ENCODE data around the gene FGFRL1. TPM values are rescaled to one million over a fixed set of nuclear protein-coding genes. Genes with fewer than 3 reads are reported as not detected.

The FGFRL1 gene
- total RNA-seq, 4 donors from 2014 or later, result 59.0 to 93.9 (median 77.2) TPM

GRCh38 chr4:1039493-1040343 is 28.3 kb downstream of the FGFRL1 start:
- H3K4me1 ChIP-seq, result peaks cover 70 to 97% of the 10 kb centered on the region in 2 donors
- TF ChIP-seq POLR2A (IDR thresholded peaks at IDR 0.05) (peak in 1 of 2 donors; percentile 52), CTCF (IDR thresholded peaks at IDR 0.05) (no peak)
- 26 to 28% methylated on average over 14 to 16 of the region's 20 CpGs for WGBS, 2 donors
- peak overlapping the region; percentile 86 to 99 (median 96) for H3K27ac ChIP-seq
- intact Hi-C loops (cut with DNase I), result no loop called here
- peak; percentile 96 to 97 for DNase-seq
- no peaks in the 10 kb centered on the region for H3K9me3 ChIP-seq
- H3K36me3 ChIP-seq, result no peaks in the 10 kb centered on the region
- H3K4me3 ChIP-seq (replicated peaks in 1 of 3), result no peak overlapping the region
- H3K27me3 ChIP-seq, result no peaks in the 10 kb centered on the region

DNA sequence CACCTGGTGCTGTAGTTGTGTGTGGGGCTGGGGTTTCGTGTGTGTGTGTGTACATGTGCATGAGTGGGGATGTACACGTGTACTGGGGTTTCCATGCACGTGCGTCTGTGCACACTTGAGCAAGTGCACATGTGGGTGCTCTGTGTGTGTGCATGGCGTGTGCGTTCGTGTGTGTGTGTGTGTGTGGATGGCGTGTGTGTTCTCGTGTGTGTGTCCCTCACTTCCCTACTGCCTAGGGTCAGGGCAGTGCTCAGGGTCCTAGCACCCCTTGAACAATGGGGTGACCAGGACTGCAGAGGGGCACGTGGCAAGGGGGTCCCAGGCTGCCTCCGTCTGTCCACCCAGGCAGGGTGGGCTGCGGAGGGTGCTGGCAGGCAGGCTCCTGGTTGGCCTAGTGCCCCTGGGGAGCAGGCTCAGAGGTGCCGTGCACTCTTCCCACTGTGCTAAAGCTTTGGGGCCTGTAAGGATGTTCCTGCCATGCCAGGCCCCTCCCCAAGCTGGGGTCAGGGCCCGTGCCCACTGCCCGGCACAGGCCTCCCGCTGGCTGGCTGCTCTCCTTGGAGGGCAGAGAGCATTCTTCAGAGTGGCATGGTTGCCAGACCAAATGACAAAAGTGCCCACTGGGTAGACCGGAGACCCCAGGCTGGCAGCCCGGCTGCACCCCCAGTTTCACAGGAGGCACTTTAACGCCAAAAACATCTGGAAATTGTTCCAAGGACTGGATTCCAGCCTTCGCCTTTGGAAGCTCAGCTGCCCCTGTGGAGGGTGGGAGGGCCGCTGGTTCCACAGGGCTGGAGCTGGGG is 29.1 kb downstream of the FGFRL1 start:
- peaks cover 69 to 93% of the 10 kb centered on the region in 2 donors for H3K4me1 ChIP-seq
- 62 to 66% methylated on average over 7 to 11 of the region's 21 CpGs for WGBS, 2 donors
- H3K27me3 ChIP-seq, result no peaks in the 10 kb centered on the region
- peak overlapping the region; percentile 86 to 99 (median 96) for H3K27ac ChIP-seq
- H3K36me3 ChIP-seq, result no peaks in the 10 kb centered on the region
- no peak overlapping the region for H3K4me3 ChIP-seq (replicated peaks in 1 of 3)
- H3K9me3 ChIP-seq, result no peaks in the 10 kb centered on the region
- TF ChIP-seq CTCF (IDR thresholded peaks at IDR 0.05), result no peak
- no peak for TF ChIP-seq POLR2A (IDR thresholded peaks at IDR 0.05)
- intact Hi-C loops (cut with DNase I), result no loop called here
- no peak for DNase-seq

- no peak for TF ChIP-seq CTCF (IDR thresholded peaks at IDR 0.05)
- no peak for TF ChIP-seq POLR2A (IDR thresholded peaks at IDR 0.05)
- H3K4me1 ChIP-seq, result peaks cover 61 to 85% of the 10 kb centered on the region in 2 donors
- no peaks in the 10 kb centered on the region for H3K27me3 ChIP-seq
- no peak overlapping the region for H3K4me3 ChIP-seq (replicated peaks in 1 of 3)
- H3K36me3 ChIP-seq, result no peaks in the 10 kb centered on the region
- 11 to 18% methylated on average over 14 to 33 of the region's 36 CpGs for WGBS, 2 donors
- H3K27ac ChIP-seq, result peak overlapping the region; percentile 86 to 99 (median 96)
- peak; percentile 95 to 96 for DNase-seq
- intact Hi-C loops (cut with DNase I), result no loop called here
- H3K9me3 ChIP-seq, result no peaks in the 10 kb centered on the region
These were observed 29.9 kb downstream of the FGFRL1 start for GRCh38 chr4:1041147-1041935.

DNA sequence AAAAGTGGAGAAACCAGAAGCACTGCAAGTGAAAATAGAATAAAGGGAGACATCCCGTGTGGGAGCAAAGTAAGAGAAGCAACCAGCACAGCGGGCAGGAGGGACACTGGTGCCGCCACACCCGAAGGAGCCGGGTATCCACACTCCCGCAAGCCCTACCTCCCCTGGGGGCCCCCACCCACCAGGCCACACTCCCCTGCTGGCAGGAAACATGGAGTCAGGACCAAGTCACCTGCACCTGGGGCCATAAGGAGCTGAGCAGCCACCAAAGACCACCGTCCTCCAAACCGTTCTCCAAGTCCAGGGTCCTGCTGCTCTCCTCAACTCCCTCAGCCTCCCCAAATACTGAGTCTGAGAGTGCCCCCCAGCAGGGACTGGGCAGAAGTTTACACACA is 30.5 kb downstream of the FGFRL1 start:
- no peak for TF ChIP-seq CTCF (IDR thresholded peaks at IDR 0.05)
- TF ChIP-seq POLR2A (IDR thresholded peaks at IDR 0.05), result peak in 1 of 2 donors; percentile 19
- WGBS, 2 donors, result 20 to 27% methylated on average over 8 of the region's 8 CpGs
- DNase-seq, result no peak
- Histone ChIP-seq H3K4me3 (replicated peaks in 1 of 3) (no peak overlapping the region), H3K27ac (peak overlapping the region; percentile 80 to 99 (median 86)), H3K27me3 (no peaks in the 10 kb centered on the region), H3K4me1 (peaks cover 63 to 84% of the 10 kb centered on the region in 2 donors), H3K36me3 (no peaks in the 10 kb centered on the region), H3K9me3 (no peaks in the 10 kb centered on the region)
- intact Hi-C loops (cut with DNase I), result no loop called here
